T-helper 1 cell treated with Interleukin-12 subunit alpha and Interleukin-12 subunit beta and Interleukin-4 antibody, amounts not matched to agents 30 ng/mL and 1 ng/mL, for 36 hours (primary cell): ENCODE results near the gene CUX1. TPM values are rescaled to one million over a fixed set of nuclear protein-coding genes. Genes with fewer than 3 reads are reported as not detected.
"Not testable (repeated sequence)": the region's sequence is repeated elsewhere in the genome, so short reads cannot be mapped to it uniquely, and the experiment has no call there.

Experiments
- intact Hi-C: fragments of 100-400 bp; cut with micrococcal nuclease; formaldehyde crosslinking; loops from one replicate; pipeline ENCODE4 v1.15.1; 2024
- total RNA-seq: library from RNA; stranded (reverse); gene quantifications from 2 replicates; pipeline ENCODE4 v1.2.3, GENCODE V29; 2022

The CUX1 gene
- total RNA-seq, 1 donor from 2014 or later, result 24.5 TPM

- intact Hi-C loops, result no loop called here
These were observed 181.4 kb downstream of the CUX1 start for GRCh38 chr7:101998906-101999240.

- intact Hi-C loops, result no loop called here
These were observed 182.0 kb downstream of the CUX1 start for GRCh38 chr7:101999393-101999792.

- intact Hi-C loops, result no loop called here
These were observed 182.7 kb downstream of the CUX1 start for GRCh38 chr7:102000123-102000522.

GRCh38 chr7:102004229-102004628 lies 186.8 kb downstream of the CUX1 start:
- intact Hi-C loops, result no loop called here

- intact Hi-C loops, result no loop called here
These were observed 187.4 kb downstream of the CUX1 start for GRCh38 chr7:102004848-102005247.

- intact Hi-C loops, result no loop called here
These were observed 188.6 kb downstream of the CUX1 start for GRCh38 chr7:102005933-102006480.

GRCh38 chr7:102006695-102007094 lies 189.3 kb downstream of the CUX1 start:
- intact Hi-C loops, result no loop called here

GRCh38 chr7:102008535-102009262 lies 191.3 kb downstream of the CUX1 start:
- intact Hi-C loops, result no loop called here

- intact Hi-C loops, result no loop called here
These were observed 192.2 kb downstream of the CUX1 start for GRCh38 chr7:102009628-102010027.

- intact Hi-C loops, result not testable (repeated sequence)
These were observed 194.8 kb downstream of the CUX1 start for GRCh38 chr7:102012112-102012830.

- intact Hi-C loops, result no loop called here
These were observed 195.6 kb downstream of the CUX1 start for GRCh38 chr7:102012941-102013461.

GRCh38 chr7:102018876-102019275 lies 201.4 kb downstream of the CUX1 start:
- intact Hi-C loops, result no loop called here

- intact Hi-C loops, result no loop called here
These were observed 202.0 kb downstream of the CUX1 start for GRCh38 chr7:102019461-102019860.

GRCh38 chr7:102021841-102022618 lies 204.6 kb downstream of the CUX1 start:
- intact Hi-C loops, result no loop called here

- intact Hi-C loops, result no loop called here
These were observed 206.8 kb downstream of the CUX1 start for GRCh38 chr7:102024005-102024768.

GRCh38 chr7:102024769-102025391 lies 207.5 kb downstream of the CUX1 start:
- intact Hi-C loops, result no loop called here

- intact Hi-C loops, result not testable (repeated sequence)
These were observed 208.4 kb downstream of the CUX1 start for GRCh38 chr7:102025777-102026176.

- intact Hi-C loops, result no loop called here
These were observed 210.9 kb downstream of the CUX1 start for GRCh38 chr7:102028206-102028826.

GRCh38 chr7:102029616-102030015 lies 212.2 kb downstream of the CUX1 start:
- intact Hi-C loops, result no loop called here

- intact Hi-C loops, result no loop called here
These were observed 213.3 kb downstream of the CUX1 start for GRCh38 chr7:102030696-102031095.
